Measurements from ENCODE around the gene SRSF9.
"Not testable (repeated sequence)": the region's sequence is repeated elsewhere in the genome, so short reads cannot be mapped to it uniquely, and the experiment has no call there.

Gene SRSF9

DNA sequence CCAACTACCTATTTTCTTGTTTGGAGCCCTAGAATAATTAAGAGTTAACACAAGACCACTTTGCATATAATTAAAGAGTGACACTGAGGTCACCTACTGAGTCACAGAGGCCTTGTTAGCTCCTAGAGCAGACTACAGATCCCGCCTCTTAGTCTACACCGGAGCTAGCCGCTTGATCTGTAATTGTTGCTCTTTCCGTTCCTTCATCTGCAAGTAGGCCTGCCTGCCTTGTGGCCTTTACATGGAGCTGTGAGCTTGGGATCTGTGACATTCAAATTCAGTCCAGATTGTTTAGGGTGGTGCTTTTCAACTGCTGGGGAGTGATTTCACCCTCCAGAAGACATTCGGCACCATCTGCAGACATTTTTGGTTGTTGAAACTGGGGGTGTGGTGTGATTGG lies 20.8 kb upstream of the SRSF9 start:
- TF ChIP-seq, protein P1, sequence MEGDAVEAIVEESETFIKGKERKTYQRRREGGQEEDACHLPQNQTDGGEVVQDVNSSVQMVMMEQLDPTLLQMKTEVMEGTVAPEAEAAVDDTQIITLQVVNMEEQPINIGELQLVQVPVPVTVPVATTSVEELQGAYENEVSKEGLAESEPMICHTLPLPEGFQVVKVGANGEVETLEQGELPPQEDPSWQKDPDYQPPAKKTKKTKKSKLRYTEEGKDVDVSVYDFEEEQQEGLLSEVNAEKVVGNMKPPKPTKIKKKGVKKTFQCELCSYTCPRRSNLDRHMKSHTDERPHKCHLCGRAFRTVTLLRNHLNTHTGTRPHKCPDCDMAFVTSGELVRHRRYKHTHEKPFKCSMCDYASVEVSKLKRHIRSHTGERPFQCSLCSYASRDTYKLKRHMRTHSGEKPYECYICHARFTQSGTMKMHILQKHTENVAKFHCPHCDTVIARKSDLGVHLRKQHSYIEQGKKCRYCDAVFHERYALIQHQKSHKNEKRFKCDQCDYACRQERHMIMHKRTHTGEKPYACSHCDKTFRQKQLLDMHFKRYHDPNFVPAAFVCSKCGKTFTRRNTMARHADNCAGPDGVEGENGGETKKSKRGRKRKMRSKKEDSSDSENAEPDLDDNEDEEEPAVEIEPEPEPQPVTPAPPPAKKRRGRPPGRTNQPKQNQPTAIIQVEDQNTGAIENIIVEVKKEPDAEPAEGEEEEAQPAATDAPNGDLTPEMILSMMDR (conservative IDR thresholded peaks at IDR 0.05), result no peak
- no peak overlapping the region for H3K27ac ChIP-seq

DNA sequence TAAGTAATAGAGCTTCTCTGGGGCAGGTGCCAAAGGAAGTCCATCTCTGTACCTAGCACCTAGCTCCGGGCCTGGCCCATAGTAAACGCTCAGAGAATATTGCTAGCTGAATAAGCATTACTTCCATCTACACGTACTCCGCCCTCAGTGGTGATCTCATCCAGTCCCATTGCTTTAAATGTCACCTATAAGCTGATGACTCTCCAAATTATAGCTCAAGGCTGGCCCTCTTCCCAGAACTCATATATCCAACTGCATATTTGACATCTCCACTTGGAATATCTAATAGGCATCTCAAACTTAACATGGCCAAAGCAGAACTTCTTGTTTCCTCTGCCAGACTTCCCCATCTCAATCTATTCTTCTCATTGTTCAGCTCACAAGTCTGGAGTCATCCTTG lies 19.5 kb upstream of the SRSF9 start:
- H3K27ac ChIP-seq, result no peak overlapping the region
- TF ChIP-seq, protein P1 (conservative IDR thresholded peaks at IDR 0.05), result no peak

DNA sequence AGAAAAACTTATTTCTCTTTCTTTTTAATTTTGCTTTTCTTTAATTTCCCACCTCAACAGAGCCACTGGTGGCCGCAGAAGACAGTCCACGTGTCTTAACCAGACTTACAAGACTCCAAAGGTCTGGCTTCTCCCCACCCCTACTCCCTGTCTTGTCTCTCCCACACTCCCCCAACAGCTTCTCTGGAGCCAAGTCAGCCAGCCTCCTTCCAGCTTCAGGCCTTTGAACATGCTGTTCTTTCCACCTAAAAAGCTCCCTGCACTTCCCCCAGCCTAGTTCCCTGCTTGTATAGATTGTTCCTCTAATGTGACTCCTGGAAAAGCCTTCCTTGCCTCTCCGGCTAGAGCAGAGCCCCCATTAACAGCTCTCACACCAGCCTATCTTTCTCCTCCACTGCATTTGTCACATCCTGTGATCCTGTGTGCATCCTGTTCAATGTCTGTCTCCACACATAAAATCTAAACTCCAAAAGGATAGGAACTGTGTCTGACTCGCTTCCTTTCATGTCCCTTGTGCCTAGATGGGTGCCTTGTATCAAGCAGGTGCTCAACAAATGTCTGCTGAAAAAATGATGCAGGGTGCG lies 18.6 kb upstream of the SRSF9 start:
- no peak overlapping the region for H3K27ac ChIP-seq
- TF ChIP-seq, protein P1 (conservative IDR thresholded peaks at IDR 0.05), result no peak

DNA sequence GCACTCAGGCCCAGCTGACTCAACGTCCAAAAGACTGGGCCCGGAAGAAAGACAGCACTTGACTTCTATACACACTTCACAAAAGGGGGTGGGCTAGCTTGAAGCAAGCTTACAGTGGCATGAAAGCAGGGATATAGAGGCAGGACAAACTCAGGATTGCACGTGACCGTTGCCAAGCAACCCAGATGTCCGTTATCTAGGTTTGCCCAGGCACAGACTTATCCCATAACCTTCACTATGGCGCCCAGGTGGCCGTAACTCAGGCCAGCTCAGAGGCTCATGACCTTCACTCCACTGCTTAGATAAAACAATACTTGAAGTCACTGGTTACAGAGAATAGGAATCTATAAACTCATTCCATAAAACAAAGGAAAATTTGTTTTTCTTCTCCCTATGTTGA lies 18.0 kb upstream of the SRSF9 start:
- not testable (repeated sequence) for H3K27ac ChIP-seq

DNA sequence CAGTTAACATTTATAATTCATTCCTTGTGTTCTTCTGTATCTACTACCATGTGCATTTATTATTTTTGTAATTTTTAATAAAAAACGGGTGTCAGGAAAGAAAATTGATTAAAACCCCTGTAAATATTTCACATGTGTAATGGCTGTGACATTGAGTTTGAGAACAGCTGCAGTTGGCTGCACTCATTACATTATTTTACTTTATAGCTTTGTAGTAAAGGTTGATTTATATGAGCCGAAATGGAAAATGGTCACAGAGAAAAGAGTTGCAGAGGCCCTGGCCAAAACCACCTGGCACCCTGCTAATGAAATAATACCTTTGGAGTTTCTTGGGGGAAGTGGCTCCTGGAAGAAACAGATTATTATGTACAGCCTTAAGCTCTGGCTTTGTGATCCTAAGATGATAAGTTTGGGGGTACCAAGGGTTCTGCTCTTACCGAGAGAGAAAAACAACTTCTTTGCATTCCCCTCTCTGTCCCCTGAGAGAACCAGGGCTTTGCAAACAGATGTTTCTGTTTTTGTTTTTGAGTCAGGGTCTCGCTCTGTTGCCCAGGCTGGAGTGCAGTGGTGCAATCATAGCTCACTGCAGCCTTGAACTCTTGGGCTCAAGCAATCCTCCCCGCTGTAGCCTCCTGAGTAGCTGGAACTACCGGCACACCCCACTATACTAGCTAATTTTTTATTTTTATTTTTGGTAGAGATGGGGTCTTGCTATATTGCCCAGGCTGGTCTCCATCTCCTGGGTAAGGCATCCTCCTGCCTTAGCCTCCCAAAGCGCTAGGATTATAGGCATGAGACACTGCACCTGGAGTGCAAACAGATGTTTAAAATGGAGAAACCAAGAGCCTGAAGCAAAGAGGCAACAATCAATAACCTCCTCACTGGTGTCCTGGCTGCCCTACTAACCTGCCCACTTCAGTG lies 16.7 kb upstream of the SRSF9 start:
- H3K27ac ChIP-seq, result no peak overlapping the region
- TF ChIP-seq, protein P1 (conservative IDR thresholded peaks at IDR 0.05), result no peak

DNA sequence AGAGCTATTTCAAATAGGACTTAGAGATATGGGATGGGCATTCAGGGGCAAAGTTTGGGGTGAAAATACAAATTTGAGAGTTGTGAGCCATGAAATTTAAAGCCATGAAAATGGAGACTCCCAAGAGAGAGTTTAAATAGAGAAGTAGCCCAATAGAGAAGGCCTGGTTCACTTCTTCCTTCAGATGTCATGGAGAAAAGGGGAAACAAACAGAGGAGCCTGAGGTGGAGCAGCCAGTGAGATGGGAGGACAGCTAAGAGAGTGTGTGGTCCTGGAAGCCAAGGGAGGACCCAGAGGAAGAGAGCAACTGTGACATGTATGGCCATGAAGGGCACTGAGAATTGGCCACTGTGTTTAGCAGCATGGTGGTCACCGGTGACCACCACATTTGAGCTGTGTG lies 14.1 kb upstream of the SRSF9 start:
- TF ChIP-seq, protein P1 (conservative IDR thresholded peaks at IDR 0.05), result no peak
- no peak overlapping the region for H3K27ac ChIP-seq

DNA sequence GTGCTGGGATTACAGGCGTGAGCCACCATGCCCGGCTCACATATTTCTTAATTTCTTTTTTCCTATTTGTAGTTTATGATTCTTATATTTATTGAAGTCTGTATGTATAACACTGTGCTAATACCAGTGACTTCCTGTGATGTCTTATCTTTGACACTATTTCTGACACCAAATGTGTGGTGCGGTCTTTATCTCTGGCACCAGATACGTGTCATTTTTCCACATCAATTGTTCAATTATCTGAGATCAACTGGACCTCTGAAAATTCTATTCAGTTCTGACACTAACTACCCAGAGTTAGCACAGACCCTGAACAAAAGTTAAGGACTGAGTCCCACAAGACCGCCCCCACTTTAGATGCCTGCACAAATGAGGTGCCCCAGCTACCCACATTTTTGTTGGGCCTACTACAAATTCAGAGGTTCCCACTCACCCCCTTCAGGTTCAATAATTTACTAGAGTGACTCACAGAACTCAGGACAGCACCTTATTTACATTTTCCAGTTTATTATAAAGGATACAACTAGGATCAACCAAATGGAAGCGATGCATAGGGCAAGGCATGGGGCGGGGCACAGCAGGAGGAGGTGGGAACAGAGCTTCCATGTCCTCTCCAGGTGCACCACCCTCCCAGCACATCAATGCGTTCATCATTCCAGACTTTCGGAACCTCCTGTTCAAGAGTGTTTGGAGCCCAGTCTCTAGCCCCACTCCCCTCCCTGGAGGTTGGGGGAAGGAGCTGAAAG lies 11.6 kb upstream of the SRSF9 start:
- no peak overlapping the region for H3K27ac ChIP-seq
- TF ChIP-seq, protein P1 (conservative IDR thresholded peaks at IDR 0.05), result no peak

Measured in VCaP (cell line).